ENCODE results near the gene CSTF3. TPM values are rescaled to one million over a fixed set of nuclear protein-coding genes. Genes with fewer than 3 reads are reported as not detected.
A peak's percentile ranks its signal among the peaks of the same experiment; 100 is the strongest.

CSTF3 gene
- total and polyA plus RNA-seq, 10 of the 15 experiments (the other 5 are each of a cell fraction or from before 2014, with no cell fraction given), result 25.4 to 63.5 (median 49.5) TPM

DNA sequence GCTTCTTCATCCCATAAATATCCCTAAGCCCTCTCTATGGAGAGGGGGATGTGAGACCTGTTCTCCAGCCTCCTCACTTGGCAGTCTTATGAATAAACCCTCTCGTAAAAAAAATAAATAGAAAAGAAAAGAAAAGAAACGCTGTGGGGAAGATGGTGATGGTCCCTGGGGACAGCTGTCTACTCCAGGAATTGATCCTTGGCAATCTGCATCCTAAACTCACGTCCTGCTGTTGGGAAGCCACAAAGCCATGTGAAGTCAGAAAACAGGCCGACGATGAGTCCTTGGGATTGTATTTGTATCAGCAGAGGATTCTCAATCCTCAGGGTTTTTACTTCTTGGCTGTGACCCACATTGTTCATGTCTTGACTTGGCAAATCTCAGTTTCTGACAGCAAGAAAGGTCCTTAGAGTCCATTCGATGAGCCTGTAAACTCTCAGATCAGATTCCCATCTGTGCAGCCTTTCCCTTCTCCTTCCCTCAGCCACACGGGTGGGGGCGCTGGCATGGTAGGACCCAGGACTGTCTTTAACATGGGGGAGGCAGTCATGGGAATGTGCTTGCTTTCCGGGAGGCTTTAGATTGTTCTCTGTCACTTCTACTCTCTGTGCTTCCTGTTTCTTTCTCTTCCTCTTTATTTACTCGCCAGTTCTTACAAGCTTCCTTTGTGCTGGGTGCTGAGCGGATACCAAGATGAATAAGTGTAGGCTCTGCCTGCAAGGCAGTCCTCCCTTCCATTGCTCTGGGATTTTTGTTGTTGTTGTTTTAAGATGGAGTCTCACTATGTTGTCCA is 97.1 kb downstream of the CSTF3 start (continued):
- TF ChIP-seq PRDM15 (CRISPR knock-in tag; IDR thresholded peaks at IDR 0.05), result 0 out of 2 replicates have a peak, but pooled peaks have one; percentile 3

- Histone ChIP-seq H3K9ac (ENCODE audit: control insufficient read depth, insufficient read depth, low read length) (peak overlapping the region; percentile 13; the same call in 1 of the 2 replicates), H4K20me1 (ENCODE audit: control insufficient read depth, insufficient read depth) (no peaks in the 10 kb centered on the region), H3K9me3 (replicated peaks; ENCODE audit: control insufficient read depth, insufficient read depth, low read length) (no peaks in the 10 kb centered on the region), H3K4me1 (ENCODE audit: control insufficient read depth, insufficient read depth, low read length) (peaks cover 43% of the 10 kb centered on the region), H3K27ac (ENCODE audit: control insufficient read depth, insufficient read depth) (peak overlapping the region; percentile 68), H2AFZ (ENCODE audit: control insufficient read depth, low read depth, low read length) (peak overlapping the region; percentile 10; the same call in 1 of the 2 replicates), H3K4me3 (peak overlapping the region; percentile 17; the same call in 1 of the 2 replicates), H3K4me2 (ENCODE audit: control insufficient read depth, insufficient read depth) (peak overlapping the region; percentile 43), H3K36me3 (ENCODE audit: control insufficient read depth in 2 of 2, insufficient read depth in 2 of 2, low read length in 1 of 2) (peaks cover 4 to 6% of the 10 kb centered on the region in 2 experiments), H3K79me2 (ENCODE audit: control insufficient read depth, insufficient read depth, low read length) (no peaks in the 10 kb centered on the region), H3K27me3 (replicated peaks in 1 of 2; ENCODE audit: control insufficient read depth in 2 of 2, insufficient read depth in 2 of 2, low read length in 1 of 2) (no peaks in the 10 kb centered on the region)
- in situ Hi-C loops (cut with MboI) (loop anchor here (5.0 to 10.0 kb wide), 2 partner anchors 106 to 259 kb away; no protein-coding TSS in a partner anchor), intact Hi-C loops (cut with micrococcal nuclease; ENCODE audit: unreplicated experiment) (loop anchor here (1.0 to 5.0 kb wide), 2 partner anchors 23 to 176 kb away; no protein-coding TSS in a partner anchor)
- WGBS (ENCODE audit: insufficient coverage, insufficient replicate concordance, low lambda C conversion rate, missing lambda C conversion rate), result 27% methylated on average over 3 of the region's 3 CpGs
- ChIA-PET POLR2A (interaction anchor here (1.1 to 3.0 kb wide), 6 partner anchors 23 to 171 kb away, joined by 3 to 9 read pairs (median 6); partner anchors contain the start of genes QSER1 and TCP11L1), CTCF (interaction anchor here (0.6 to 10.8 kb wide), 27 partner anchors 9 to 1006 kb away, joined by 3 to 144 read pairs (median 4); partner anchors contain the start of genes DEPDC7 and QSER1), SMC1A (ENCODE audit: uncharacterized antibody, unreplicated experiment) (interaction anchor here (0.6 to 11.0 kb wide), 34 partner anchors 10 to 629 kb away, joined by 3 to 141 read pairs (median 4); partner anchors contain the start of genes CSTF3, QSER1 and TCP11L1), RAD21 (ENCODE audit: unreplicated experiment) (interaction anchor here (0.9 to 6.8 kb wide), 14 partner anchors 24 to 254 kb away, joined by 3 to 144 read pairs (median 6); partner anchors contain the start of genes CSTF3, QSER1 and TCP11L1)
- no TSS peak for BruUV-seq (replicated peaks)
- DNase-seq (ENCODE audit: low read depth, low spot score) (peak; percentile 76), FAIRE-seq (peak; percentile 89), ATAC-seq (peak; percentile 70)
- no peak for TF ChIP-seq SP1 (IDR thresholded peaks at IDR 0.05; ENCODE audit: low read depth, low read length)
- TF ChIP-seq, protein P1, sequence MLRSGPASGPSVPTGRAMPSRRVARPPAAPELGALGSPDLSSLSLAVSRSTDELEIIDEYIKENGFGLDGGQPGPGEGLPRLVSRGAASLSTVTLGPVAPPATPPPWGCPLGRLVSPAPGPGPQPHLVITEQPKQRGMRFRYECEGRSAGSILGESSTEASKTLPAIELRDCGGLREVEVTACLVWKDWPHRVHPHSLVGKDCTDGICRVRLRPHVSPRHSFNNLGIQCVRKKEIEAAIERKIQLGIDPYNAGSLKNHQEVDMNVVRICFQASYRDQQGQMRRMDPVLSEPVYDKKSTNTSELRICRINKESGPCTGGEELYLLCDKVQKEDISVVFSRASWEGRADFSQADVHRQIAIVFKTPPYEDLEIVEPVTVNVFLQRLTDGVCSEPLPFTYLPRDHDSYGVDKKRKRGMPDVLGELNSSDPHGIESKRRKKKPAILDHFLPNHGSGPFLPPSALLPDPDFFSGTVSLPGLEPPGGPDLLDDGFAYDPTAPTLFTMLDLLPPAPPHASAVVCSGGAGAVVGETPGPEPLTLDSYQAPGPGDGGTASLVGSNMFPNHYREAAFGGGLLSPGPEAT (IDR thresholded peaks at IDR 0.05; ENCODE audit: low read depth), result peak; percentile 89
- TF ChIP-seq ETV6 (conservative IDR thresholded peaks at IDR 0.05 in 1 of 2, IDR thresholded peaks at IDR 0.05 in 1 of 2; ENCODE audit: borderline replicate concordance in 1 of 2, low read depth in 1 of 2), result peak in 1 of 2 experiments; percentile 80; a peak in 1 of 4 replicates
- TF ChIP-seq PAX5 (IDR thresholded peaks at IDR 0.05; ENCODE audit: borderline replicate concordance, low read depth, low read length), result peak; percentile 58; the same call in 1 of the 2 replicates
- no peak for TF ChIP-seq SMAD5 (IDR thresholded peaks at IDR 0.05; ENCODE audit: low read depth)
- no peak for TF ChIP-seq ASH2L (IDR thresholded peaks at IDR 0.05; ENCODE audit: borderline replicate concordance, low read depth)
- peak; percentile 53; the same call in 1 of the 2 replicates for TF ChIP-seq CHD2 (IDR thresholded peaks at IDR 0.05; ENCODE audit: borderline replicate concordance, low read depth, low read length)
- TF ChIP-seq TAF1 (IDR thresholded peaks at IDR 0.05; ENCODE audit: borderline replicate concordance, low read depth, low read length), result no peak
- TF ChIP-seq NRF1 (conservative IDR thresholded peaks at IDR 0.05; ENCODE audit: low read depth, low read length), result no peak
- no peak for TF ChIP-seq SIX5 (IDR thresholded peaks at IDR 0.05; ENCODE audit: low read depth, low read length, severe bottlenecking)
- TF ChIP-seq BMI1 (IDR thresholded peaks at IDR 0.05; ENCODE audit: borderline replicate concordance), result peak; percentile 56; the same call in 1 of the 2 replicates
Observed at GRCh38 chr11:33063326-33063881, 97.9 kb downstream of the CSTF3 start.

Measured in GM12878 (cell line).